Activated CD8-positive, alpha-beta memory T cell treated with anti-CD3 and anti-CD28 coated beads, Interleukin-2, amount 50 U/mL, for 1 hour (primary cell): Measurements from ENCODE around the gene PPARG.
"Not testable (repeated sequence)": the region's sequence is repeated elsewhere in the genome, so short reads cannot be mapped to it uniquely, and the experiment has no call there.

Source experiments
- DNase-seq: peaks from one replicate; pipeline ENCODE4 v3.0.0-alpha.2; 2020; ENCODE audit errors: extremely low read depth

PPARG gene

GRCh38 chr3:12440927-12441714 is 152.3 kb downstream of the PPARG start:
- DNase-seq, result no peak

GRCh38 chr3:12442654-12443501 is 154.0 kb downstream of the PPARG start:
- no peak for DNase-seq

GRCh38 chr3:12443781-12444522 is 155.1 kb downstream of the PPARG start:
- no peak for DNase-seq

- DNase-seq, result no peak
Measured at GRCh38 chr3:12444582-12445471, 156.0 kb downstream of the PPARG start.

GRCh38 chr3:12445523-12446240 is 156.8 kb downstream of the PPARG start:
- no peak for DNase-seq

- DNase-seq, result no peak
Measured at GRCh38 chr3:12446298-12446697, 157.4 kb downstream of the PPARG start.

- no peak for DNase-seq
Measured at GRCh38 chr3:12447075-12447474, 158.2 kb downstream of the PPARG start.

GRCh38 chr3:12448404-12449202 is 159.7 kb downstream of the PPARG start:
- not testable (repeated sequence) for DNase-seq

- DNase-seq, result no peak
Measured at GRCh38 chr3:12449889-12450682, 161.2 kb downstream of the PPARG start.

GRCh38 chr3:12451481-12451880 is 162.6 kb downstream of the PPARG start:
- DNase-seq, result no peak

GRCh38 chr3:12451960-12452359 is 163.1 kb downstream of the PPARG start:
- DNase-seq, result no peak

GRCh38 chr3:12452361-12453330 is 163.8 kb downstream of the PPARG start:
- DNase-seq, result no peak

- DNase-seq, result no peak
Measured at GRCh38 chr3:12454076-12454815, 165.4 kb downstream of the PPARG start.

GRCh38 chr3:12454816-12455121 is 165.9 kb downstream of the PPARG start:
- no peak for DNase-seq

GRCh38 chr3:12455740-12456139 is 166.9 kb downstream of the PPARG start:
- no peak for DNase-seq

GRCh38 chr3:12456441-12456840 is 167.6 kb downstream of the PPARG start:
- no peak for DNase-seq

GRCh38 chr3:12457380-12457779 is 168.5 kb downstream of the PPARG start:
- DNase-seq, result not testable (repeated sequence)
